ENCODE data around the gene LTBR.

DNA sequence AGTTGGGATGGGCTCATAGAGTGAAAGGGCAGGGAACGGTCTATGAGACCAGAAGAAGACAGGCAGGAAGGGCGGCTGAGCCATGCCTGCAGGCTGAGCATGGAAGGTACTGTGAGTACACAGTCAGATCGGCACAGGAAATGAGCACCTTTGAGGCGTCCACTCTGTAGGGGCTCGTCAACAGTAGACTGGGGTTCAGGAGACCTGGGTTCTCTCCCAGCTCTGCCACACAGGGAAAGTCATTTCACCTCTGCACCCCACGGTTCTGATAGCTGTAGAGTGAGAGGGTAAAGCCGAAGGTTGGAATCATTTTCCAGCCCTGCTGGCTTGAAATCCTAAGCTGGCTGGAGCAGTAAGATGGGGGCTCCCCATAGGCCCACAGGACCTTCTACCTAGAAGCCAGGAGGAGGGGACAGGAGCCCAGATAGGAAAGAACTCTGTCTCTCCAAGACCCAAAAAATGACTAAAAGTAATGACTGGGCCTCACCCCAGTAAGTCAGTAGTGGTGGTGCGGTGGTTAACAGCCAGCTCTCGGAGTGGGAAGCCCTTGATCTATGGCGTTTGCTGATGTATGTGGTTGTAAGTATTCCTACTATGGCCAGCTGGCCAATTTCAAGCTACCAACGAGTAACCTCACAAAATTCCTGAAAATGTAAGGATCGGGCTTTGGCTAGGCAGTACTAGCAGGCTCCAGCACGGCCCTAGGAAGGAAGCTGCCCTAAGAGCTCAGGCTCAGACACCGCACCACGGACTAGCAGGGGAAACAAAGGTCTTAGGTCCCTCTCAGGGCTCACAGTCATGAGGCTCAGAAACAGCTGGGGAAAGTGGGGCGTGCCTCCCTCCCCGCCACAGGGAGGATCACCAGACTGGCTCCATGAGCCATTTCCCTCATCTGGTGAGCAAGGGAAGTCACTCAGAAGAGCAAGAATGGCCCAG lies 50.5 kb downstream of the LTBR start:
- TF ChIP-seq POLR2A (IDR thresholded peaks at IDR 0.05; ENCODE audit: low read length) (no peak), GATA1 (IDR thresholded peaks at IDR 0.05; ENCODE audit: low read depth, low read length) (no peak)

Data from erythroblast (primary cell).